GM12878 (cell line): ENCODE measurements around the gene PDE6D. TPM values are rescaled to one million over a fixed set of nuclear protein-coding genes. Genes with fewer than 3 reads are reported as not detected.
A peak's percentile ranks its signal among the peaks of the same experiment; 100 is the strongest.

ENCODE experiments used
- ATAC-seq: fragments of 200-7000 bp; cut with Tn5 transposase; 3 replicates; pipeline ENCODE4 v1.9.1; 2020; ENCODE audit warnings: mild to moderate bottlenecking, moderate library complexity
- BruUV-seq: library from RNA; stranded (reverse); fragments of 400-500 nt; replicated peaks from 2 replicates; lab custom pipeline; 2021; lab: Mats Ljungman, UMichigan
- CTCF ChIA-PET: fragments of 300-600 bp; sonication (Branson Sonifier 250); formaldehyde crosslinking; extraction: SDS; loops from one replicate; lab custom pipeline; 2021; ENCODE audit warnings: inconsistent platforms; lab: Yijun Ruan, JAX
- POLR2A ChIA-PET: fragments of 350-600 bp; formaldehyde crosslinking; extraction: SDS; loops from one replicate; lab custom pipeline; 2021; ENCODE audit warnings: inconsistent platforms; lab: Charles Lee
- RAD21 ChIA-PET: fragments of 300-600 bp; sonication (Branson Sonifier 250); formaldehyde crosslinking; loops from one replicate; lab custom pipeline; 2023; ENCODE audit warnings: antibody characterized with exemption; ENCODE audit not compliant: unreplicated experiment; lab: Charles Lee
- SMC1A ChIA-PET: fragments of 300-600 bp; sonication (Branson Sonifier 250); formaldehyde crosslinking; loops from one replicate; lab custom pipeline; 2023; ENCODE audit not compliant: unreplicated experiment, uncharacterized antibody; lab: Charles Lee
- DNase-seq: peaks from one replicate; pipeline ENCODE4 v3.0.0-alpha.2; 2011; ENCODE audit warnings: low read depth, low spot score
- FAIRE-seq: peaks from 3 replicates; lab custom pipeline; 2011; peaks lifted over from hg19 to GRCh38; lab: Jason Lieb, UNC
- H2AFZ ChIP-seq: 2 replicates; pipeline ENCODE4 v1.6.0; 2011; ENCODE audit warnings: low read depth, low read length, control low read depth; ENCODE audit not compliant: control insufficient read depth
- H3K27ac ChIP-seq: 2 replicates; pipeline ENCODE4 v1.5.1; 2011; ENCODE audit warnings: control low read depth; ENCODE audit not compliant: control insufficient read depth, insufficient read depth
- H3K27me3 ChIP-seq, 2 experiments: replicated peaks in 1 of 2; 2 replicates each; pipeline versions ENCODE4 v1.6.0 to v1.6.1; 2011; ENCODE audit warnings: low read length in 1 of 2; ENCODE audit not compliant: control insufficient read depth in 2 of 2, insufficient read depth in 2 of 2
- H3K36me3 ChIP-seq, 2 experiments: 2 replicates each; pipeline ENCODE4 v1.5.1; 2011; ENCODE audit warnings: low read length in 1 of 2; ENCODE audit not compliant: control insufficient read depth in 2 of 2, insufficient read depth in 2 of 2
- H3K4me1 ChIP-seq: 2 replicates; pipeline ENCODE4 v1.6.1; 2011; ENCODE audit warnings: mild to moderate bottlenecking, low read length, moderate library complexity, mixed read lengths; ENCODE audit not compliant: control insufficient read depth, insufficient read depth
- H3K4me2 ChIP-seq: 2 replicates; pipeline ENCODE4 v1.6.0; 2011; ENCODE audit warnings: control low read depth; ENCODE audit not compliant: control insufficient read depth, insufficient read depth
- H3K4me3 ChIP-seq: fragments of 200-600 bp; sonication (generic); 2 replicates; pipeline ENCODE4 v1.5.1; 2016
- H3K79me2 ChIP-seq: 2 replicates; pipeline ENCODE4 v1.6.0; 2011; ENCODE audit warnings: low read length; ENCODE audit not compliant: control insufficient read depth, insufficient read depth
- H3K9ac ChIP-seq: 2 replicates; pipeline ENCODE4 v1.8.0; 2011; ENCODE audit warnings: low read length, control low read depth, mixed read lengths; ENCODE audit not compliant: control insufficient read depth, insufficient read depth
- H3K9me3 ChIP-seq: replicated peaks from 3 replicates; pipeline ENCODE4 v1.5.1; 2011; ENCODE audit warnings: mild to moderate bottlenecking, low read length; ENCODE audit not compliant: control insufficient read depth, insufficient read depth
- H4K20me1 ChIP-seq: 2 replicates; pipeline ENCODE4 v1.6.0; 2011; ENCODE audit not compliant: control insufficient read depth, insufficient read depth
- GABPA ChIP-seq: IDR thresholded peaks from 2 replicates; pipeline ENCODE4 v1.6.1; 2014; ENCODE audit warnings: antibody characterized with exemption, low read depth, mild to moderate bottlenecking, inconsistent platforms
- RAD21 ChIP-seq: IDR thresholded peaks from 2 replicates; pipeline ENCODE4 v1.6.1; 2011; ENCODE audit warnings: mild to moderate bottlenecking, low read depth, low read length, moderate library complexity; ENCODE audit not compliant: insufficient read depth
- SMAD1 ChIP-seq: fragments of 450-650 bp; IDR thresholded peaks from 2 replicates; pipeline ENCODE4 v1.6.1; 2018; ENCODE audit warnings: mild to moderate bottlenecking, low read depth; ENCODE audit not compliant: partially characterized antibody
- SMC3 ChIP-seq: IDR thresholded peaks from 2 replicates; pipeline ENCODE4 v1.6.1; 2011; ENCODE audit warnings: low read length, improper control_type of control experiment, borderline replicate concordance
- YY1 ChIP-seq: IDR thresholded peaks from 2 replicates; pipeline ENCODE4 v1.6.1; 2011; ENCODE audit warnings: low read depth, mild to moderate bottlenecking, low read length
- ZZZ3 ChIP-seq: IDR thresholded peaks from 2 replicates; pipeline ENCODE4 v1.6.1; 2011; ENCODE audit warnings: low read depth; ENCODE audit not compliant: control insufficient read depth, insufficient read length
- WGBS: methylation state at CpG from one replicate; pipeline ENCODE4 v1.1.6; 2016; ENCODE audit warnings: low lambda C conversion rate; ENCODE audit not compliant: insufficient replicate concordance, insufficient coverage; ENCODE audit errors: missing lambda C conversion rate; 5-methylcytosine and 5-hydroxymethylcytosine counted together
- in situ Hi-C: fragments of 300-500 bp; cut with MboI; formaldehyde crosslinking; loops from 9 replicates; pipeline ENCODE4 v1.14.3; 2018; ENCODE audit warnings: mixed read lengths
- intact Hi-C: fragments of 100-400 bp; cut with micrococcal nuclease; formaldehyde crosslinking; loops from one replicate; pipeline ENCODE4 v1.14.2; 2022; ENCODE audit not compliant: unreplicated experiment
- polyA plus RNA-seq, 11 experiments: library from polyadenylated mRNA; depleted of rRNA in 4 of 11; unstranded in 6 of 11; stranded (reverse) in 5 of 11; fragments of >200 nt; fragmentation: Nextera tagmentation in 4 of 11; fragmentation: Illumina TruSeq in 1 of 11; extraction: Ambion mirVana in 4 of 11; extraction: Trizol in 1 of 11; gene quantifications; 1 replicate in 1 of 11; 2 replicates in 10 of 11; pipeline versions ENCODE4 v1.2.1 to v1.2.3, GENCODE V29; 2011 to 2016; ENCODE audit warnings: inconsistent platforms in 2 of 11, missing spikeins in 2 of 11, low read depth in 1 of 11
- total RNA-seq, 4 experiments: library from RNA; depleted of rRNA in 3 of 4; stranded (reverse); fragments of >200 nt in 3 of 4; fragmentation: Illumina TruSeq in 1 of 4; extraction: Trizol in 1 of 4; gene quantifications; 2 replicates each; pipeline versions ENCODE4 v1.2.1 to v1.2.3, GENCODE V29; 2013 to 2021
- TF ChIP-seq, protein P1 (sequence below), 3 experiments: IDR thresholded peaks in 2 of 3; conservative IDR thresholded peaks in 1 of 3; 2 replicates each; pipeline ENCODE4 v1.5.1; 2011; ENCODE audit warnings: low read depth in 3 of 3, low read length in 3 of 3, mild to moderate bottlenecking in 3 of 3, control low read depth in 2 of 3, moderate library complexity in 2 of 3, inconsistent platforms in 1 of 3, mixed read lengths in 1 of 3; ENCODE audit not compliant: control insufficient read depth in 2 of 3, insufficient read depth in 1 of 3; ENCODE audit errors: extremely low read depth in 1 of 3

The PDE6D gene
- total and polyA plus RNA-seq, 10 of the 15 experiments (the other 5 are each of a cell fraction or from before 2014, with no cell fraction given): 8.2 to 69.4 (median 56.2) TPM

GRCh38 chr2:231800493-231801091 is 19.5 kb upstream of the PDE6D start:
- DNase-seq (no peak), FAIRE-seq (no peak), ATAC-seq (peak; percentile 86)
- TF ChIP-seq ZZZ3 (no peak), YY1 (no peak), SMC3 (0 out of 2 replicates have a peak, but pooled peaks have one; percentile 3), SMAD1 (no peak), GABPA (no peak), RAD21 (0 out of 2 replicates have a peak, but pooled peaks have one; percentile 26)
- TF ChIP-seq, protein P1, sequence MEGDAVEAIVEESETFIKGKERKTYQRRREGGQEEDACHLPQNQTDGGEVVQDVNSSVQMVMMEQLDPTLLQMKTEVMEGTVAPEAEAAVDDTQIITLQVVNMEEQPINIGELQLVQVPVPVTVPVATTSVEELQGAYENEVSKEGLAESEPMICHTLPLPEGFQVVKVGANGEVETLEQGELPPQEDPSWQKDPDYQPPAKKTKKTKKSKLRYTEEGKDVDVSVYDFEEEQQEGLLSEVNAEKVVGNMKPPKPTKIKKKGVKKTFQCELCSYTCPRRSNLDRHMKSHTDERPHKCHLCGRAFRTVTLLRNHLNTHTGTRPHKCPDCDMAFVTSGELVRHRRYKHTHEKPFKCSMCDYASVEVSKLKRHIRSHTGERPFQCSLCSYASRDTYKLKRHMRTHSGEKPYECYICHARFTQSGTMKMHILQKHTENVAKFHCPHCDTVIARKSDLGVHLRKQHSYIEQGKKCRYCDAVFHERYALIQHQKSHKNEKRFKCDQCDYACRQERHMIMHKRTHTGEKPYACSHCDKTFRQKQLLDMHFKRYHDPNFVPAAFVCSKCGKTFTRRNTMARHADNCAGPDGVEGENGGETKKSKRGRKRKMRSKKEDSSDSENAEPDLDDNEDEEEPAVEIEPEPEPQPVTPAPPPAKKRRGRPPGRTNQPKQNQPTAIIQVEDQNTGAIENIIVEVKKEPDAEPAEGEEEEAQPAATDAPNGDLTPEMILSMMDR (IDR thresholded peaks at IDR 0.05 in 2 of 3, conservative IDR thresholded peaks at IDR 0.05 in 1 of 3; ENCODE audit: control insufficient read depth in 2 of 3, extremely low read depth in 1 of 3, insufficient read depth in 1 of 3, low read depth in 3 of 3, low read length in 3 of 3): peak; percentile 55 to 78 (median 73)
- no peaks in the 10 kb centered on the region for H3K27me3 ChIP-seq
- peaks cover 18 to 21% of the 10 kb centered on the region in 2 experiments for H3K36me3 ChIP-seq
- H3K4me2 ChIP-seq: no peak overlapping the region
- H3K27ac ChIP-seq: no peak overlapping the region
- H2AFZ ChIP-seq: no peak overlapping the region
- ChIA-PET POLR2A (interaction anchor here (1.4 kb wide), 1 partner anchor 86 kb away, joined by 3 read pairs; no protein-coding TSS in a partner anchor), RAD21 (no interaction called here), CTCF (interaction anchor here (0.7 to 2.3 kb wide), 19 partner anchors 10 to 528 kb away, joined by 3 to 10 read pairs (median 4); no protein-coding TSS in a partner anchor), SMC1A (interaction anchor here (1.0 to 1.6 kb wide), 5 partner anchors 17 to 100 kb away, joined by 3 to 6 read pairs (median 3); partner anchors contain the start of gene PDE6D)
- no peak overlapping the region for H3K9ac ChIP-seq
- H3K79me2 ChIP-seq: no peaks in the 10 kb centered on the region
- no peaks in the 10 kb centered on the region for H3K4me1 ChIP-seq
- H4K20me1 ChIP-seq: no peaks in the 10 kb centered on the region
- intact Hi-C loops (no loop called here), in situ Hi-C loops (no loop called here)
- H3K4me3 ChIP-seq: no peak overlapping the region
- BruUV-seq: no TSS peak
- WGBS: 58% methylated on average over 6 of the region's 6 CpGs
- no peaks in the 10 kb centered on the region for H3K9me3 ChIP-seq
